Right forelimb (tissue), 1 donor: ENCODE results near the gene RAB3A.
A peak's percentile ranks its signal among the peaks of the same experiment; 100 is the strongest.

ENCODE experiments used
- DNase-seq: peaks from one replicate; pipeline ENCODE4 v3.0.0-alpha.2; 2018

The RAB3A gene, protein sequence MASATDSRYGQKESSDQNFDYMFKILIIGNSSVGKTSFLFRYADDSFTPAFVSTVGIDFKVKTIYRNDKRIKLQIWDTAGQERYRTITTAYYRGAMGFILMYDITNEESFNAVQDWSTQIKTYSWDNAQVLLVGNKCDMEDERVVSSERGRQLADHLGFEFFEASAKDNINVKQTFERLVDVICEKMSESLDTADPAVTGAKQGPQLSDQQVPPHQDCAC

DNA sequence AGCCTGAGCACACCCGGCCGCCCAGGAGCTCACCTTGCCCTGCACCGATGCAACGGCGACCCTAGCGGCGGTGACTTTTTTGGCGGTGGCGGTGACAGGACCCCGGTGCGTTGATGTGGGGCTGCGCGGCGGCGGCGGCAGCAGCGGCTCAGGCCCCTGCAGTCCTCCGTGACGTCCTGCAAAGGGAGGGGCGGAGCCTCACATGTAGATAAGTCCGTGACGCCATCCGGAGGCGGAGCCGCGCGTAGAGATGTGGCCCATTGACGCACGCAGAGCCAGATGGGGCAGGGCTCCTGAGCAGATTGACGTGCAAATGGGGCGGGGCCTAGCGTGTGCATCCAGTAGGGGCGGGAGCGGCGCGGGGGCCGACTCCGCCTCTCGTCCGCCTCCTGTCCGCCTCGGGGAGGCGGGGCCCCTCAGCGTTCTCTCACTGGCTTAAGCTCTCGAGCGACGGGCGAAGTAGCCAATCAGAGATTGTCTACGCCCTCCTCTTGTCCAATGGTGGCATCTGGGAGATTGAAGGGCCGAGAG is at the start of gene RAB3A:
TSS of gene RAB3A (minus strand) at position 180 of the 531 bp plus-strand sequence. CDS start 1,302 bp downstream, outside the sequence.
- peak; percentile 99 for DNase-seq

DNA sequence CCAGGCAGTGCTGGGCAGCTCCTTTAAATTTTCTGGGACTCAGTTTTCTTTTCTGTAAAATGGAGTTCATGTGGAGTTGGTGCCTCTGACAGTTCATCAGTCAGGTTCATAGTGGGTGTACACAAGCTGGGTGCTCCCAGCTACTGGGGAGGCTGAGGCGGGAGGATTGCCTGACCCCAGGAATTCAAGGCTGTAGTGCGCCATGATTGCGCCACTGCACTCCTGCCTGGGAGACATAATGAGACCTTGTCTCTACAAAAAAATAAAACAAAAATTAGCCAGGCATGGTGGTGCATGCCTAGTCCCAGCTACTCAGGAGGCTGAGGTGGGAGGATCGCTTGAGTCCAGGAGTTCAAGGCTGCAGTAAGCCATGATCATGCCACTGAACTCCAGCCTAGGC is 49.3 kb upstream of the RAB3A start:
- DNase-seq = no peak

DNA sequence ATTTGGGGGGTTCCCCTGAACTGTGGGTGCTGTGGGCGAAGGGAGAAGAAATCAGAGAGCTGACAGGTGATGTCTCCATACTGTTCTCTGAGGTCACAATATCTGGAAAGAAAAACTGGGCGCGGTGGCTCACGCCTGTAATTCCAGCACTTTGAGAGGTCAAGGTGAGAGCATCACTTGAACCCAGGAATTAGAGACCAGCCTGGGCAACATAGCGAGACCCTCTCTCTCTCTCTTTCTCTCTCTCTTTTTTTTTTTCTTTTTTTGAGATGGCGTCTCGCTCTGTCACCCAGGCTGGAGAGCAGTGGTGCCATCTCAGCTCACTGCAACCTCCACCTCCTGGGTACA is 48.5 kb upstream of the RAB3A start:
- no peak for DNase-seq

DNA sequence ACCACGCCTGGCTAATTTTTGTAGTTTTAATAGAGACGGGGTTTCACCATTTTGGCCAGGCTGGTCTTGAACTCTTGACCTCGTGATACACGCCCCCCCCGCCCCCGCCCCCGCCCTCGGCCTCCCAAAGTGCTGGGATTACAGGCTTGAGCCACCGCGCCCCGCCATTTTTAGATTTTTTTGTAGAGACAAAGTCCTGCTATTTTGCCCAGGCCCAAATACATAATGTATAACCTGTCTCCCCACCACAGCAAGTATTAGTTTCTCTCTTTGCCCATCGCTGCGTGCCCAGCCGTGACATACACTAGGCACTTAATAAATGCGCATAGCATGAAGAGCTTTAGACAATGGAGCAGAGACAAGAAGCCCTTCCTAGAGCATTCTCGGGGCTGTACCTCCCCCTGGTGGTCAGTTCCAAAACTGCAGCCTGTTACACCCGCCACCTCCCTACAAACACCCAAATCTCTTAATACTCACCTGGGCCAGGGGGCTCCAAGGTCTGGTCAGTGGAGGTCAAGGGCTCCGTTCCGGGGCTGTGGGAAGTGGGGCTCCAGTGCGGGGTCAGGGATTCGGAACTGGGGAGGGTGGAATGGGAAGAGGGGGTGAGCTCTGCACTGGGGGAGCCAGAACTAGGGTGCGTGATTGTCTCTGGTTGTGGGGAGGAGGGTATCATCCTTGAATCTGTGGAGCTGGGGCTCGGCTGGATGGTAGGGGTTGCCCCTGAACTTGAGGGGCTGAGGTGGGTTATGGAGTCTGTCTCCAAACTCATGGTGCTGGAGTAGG is 47.9 kb upstream of the RAB3A start:
- peak; percentile 88 for DNase-seq

DNA sequence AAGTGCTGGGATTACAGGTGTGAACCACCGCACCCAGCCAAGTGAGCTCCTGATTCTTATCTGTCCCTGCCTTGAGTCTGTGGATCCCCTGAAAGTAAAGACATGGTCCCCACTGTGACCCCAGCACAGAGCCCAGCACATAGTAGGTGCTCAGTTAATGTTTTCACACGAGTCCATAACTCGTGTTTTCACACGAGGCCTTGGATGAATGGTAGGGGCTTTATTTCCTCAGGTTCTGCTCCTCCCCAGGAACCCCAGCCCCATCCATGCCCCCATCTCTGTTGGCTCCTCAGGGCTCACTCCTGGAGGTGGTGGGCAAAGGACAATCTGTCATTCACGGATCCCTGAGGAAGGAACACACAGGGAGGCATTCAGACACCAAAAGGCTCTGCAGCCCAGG is 46.0 kb upstream of the RAB3A start:
- no peak for DNase-seq

DNA sequence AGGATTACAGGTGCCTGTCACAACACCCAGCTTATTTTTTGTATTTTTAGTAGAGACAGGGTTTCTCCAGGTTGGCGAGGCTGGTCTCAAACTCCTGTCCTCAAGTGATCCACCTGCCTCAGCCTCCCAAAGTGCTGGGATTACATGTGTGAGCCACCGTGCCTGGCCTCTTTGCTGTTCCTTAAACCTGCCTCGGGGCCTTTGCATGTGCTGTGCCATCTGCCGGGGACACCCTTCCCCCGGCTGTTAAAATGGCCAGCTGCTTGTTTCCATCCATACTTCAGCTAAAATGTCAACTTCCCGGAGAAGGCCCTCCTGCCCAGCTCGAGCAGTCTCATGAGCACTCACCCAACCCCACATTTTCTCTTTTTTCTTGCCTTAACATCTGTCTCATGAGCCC is 41.5 kb upstream of the RAB3A start:
- no peak for DNase-seq

DNA sequence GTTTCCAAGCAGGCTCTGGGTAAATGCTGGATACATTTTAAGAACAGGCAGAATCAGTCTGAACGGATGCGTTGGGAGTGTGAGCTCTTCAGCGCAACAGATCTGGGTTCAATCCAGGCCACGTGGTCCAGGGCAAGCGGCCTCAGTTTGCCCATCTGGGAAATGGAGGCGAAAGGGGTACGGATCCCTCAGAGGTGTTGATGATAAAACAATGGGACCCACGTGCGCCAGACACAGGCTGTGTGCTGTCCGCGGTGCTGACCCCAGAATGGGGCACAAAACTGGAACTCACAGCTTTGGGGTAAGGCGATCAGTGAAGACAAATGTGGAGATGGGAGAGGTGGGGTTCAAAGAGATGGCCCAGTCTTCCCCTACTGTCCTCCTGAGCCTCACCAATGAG is 35.5 kb upstream of the RAB3A start:
- no peak for DNase-seq

DNA sequence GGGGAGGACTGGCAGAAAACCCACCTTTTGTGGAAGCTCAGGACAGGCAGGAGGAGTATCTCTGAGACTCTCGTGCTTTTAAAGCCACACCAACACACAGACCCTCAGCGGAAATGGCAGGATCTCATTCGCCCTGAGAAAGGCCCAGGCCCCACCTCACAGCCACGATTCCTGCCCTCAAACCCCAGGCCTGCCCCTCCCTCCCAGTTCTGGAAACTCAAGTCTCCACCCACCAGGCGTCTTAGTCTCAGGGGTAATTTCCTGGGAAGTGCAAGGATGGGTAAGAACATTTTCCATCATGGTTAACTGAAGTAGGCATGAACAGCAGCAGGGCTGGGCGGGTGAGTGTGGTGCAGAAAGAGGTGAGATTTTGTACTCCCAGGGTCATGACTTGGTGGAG is 30.4 kb upstream of the RAB3A start:
- DNase-seq = no peak

DNA sequence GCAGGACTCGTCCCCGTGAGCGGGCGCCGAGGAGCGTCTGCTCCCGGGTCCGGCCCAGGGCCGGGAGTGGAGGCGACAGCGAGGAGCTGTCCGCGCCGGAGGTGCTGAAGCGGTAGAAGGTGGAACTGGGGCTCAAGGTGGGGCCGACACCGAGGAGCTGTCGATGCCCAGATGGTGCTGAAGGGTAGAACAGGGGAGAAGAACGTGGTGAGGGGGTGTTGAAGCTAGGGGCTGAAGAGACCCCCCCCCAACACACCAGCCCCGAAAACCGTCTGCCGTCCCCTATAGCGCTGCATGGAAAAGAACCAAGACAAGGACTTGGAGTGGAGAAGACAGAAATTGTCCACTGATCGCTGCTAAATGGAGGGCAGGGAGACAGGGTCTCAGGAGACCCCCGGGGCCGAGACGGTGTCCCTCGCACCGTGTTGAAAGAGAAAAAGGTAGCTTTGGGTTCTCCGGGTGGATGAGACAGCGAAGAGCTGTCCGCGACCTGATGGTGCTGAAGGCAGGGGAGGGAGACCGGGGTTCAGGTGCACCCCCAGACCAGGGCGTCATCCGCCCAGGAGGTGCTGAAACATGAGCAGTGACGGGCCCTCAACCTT is 29.5 kb upstream of the RAB3A start:
- no peak for DNase-seq

DNA sequence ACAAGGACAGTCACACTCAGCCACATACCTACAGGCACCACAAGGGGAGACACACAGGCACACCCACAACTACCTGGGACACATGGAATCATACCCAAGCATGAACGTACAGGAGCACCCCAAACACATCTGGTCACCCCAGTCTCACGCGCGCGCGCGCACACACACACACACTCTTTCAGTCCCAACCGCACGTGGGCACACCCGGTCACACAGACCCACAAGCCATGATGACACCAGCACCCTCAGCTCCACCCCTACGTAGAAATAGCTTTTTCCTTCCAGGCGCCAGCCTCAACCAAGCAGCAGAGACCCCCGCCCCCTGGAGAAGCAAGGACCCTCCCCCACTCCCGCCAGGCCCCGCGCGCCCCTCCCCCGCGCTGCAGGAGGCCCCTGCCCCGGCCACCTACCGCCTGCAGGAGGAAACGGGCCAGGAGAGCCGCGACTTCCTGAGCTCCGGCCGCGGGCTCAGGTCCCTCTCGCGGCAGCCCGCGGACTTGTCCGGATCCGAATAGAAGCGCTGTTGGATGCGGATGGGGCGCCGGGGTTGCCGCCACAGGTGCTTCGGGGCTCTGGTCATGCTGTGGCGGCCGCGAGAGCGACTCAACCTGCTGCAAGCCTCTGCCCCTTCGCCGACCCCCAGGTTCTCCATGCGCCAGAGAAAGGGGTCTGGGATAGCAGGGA is 28.8 kb upstream of the RAB3A start:
- no peak for DNase-seq

DNA sequence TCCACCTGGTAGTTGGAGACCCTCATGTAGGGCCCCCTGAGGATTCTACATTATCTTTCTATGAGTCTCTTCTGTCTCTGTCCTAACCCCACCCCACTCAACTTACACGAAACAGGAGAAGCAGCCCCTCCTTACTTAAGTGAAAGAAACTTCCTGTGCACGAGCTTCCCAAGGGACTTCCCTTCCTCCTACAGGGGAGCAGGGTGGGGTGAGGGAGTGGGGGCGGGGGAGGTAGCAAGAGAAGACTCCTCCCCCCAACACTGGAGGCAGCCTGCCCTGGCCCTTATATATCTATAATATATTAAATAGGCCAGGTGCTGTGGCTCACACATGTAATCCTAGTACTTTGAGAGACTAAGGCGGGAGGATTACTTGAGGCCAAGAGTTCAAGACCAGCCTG is 27.9 kb upstream of the RAB3A start:
- no peak for DNase-seq

DNA sequence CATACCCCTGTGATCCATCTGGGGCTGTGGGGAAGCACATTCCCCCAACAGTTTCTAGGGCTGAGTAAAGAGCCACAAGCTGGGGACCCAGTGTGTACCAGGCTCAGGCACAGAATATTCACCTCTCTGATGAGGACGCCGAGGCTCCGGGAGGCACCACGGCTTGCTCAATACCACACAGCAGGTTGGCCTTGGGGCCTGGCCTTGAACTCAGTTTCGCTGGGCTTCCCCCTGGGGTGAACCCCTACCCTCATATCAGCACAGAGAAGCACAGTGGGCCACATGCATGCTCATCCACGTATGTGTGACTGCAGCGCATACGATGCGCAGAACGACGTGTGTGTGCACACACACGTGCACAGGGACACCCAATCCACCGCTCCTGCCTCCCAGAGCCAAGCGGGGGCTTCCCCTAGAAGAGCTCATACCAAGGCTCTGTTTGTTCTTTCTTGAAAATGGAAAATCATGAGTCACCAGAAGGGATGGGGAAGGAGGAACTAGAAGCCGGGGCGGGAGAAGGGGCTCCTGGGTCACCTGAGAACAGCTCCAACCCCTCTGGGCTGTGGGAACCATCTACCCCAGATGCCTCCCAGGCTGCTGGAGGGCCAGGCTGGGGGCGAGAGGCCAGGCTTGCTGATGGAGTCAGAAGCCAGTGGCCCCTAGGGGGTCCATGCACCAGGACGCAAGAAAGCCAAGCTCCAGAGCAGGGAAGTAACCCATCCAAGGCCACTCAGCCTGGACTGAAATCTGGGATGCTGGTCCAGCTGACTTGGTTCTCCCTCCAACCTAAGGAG is 27.3 kb upstream of the RAB3A start:
- no peak for DNase-seq

DNA sequence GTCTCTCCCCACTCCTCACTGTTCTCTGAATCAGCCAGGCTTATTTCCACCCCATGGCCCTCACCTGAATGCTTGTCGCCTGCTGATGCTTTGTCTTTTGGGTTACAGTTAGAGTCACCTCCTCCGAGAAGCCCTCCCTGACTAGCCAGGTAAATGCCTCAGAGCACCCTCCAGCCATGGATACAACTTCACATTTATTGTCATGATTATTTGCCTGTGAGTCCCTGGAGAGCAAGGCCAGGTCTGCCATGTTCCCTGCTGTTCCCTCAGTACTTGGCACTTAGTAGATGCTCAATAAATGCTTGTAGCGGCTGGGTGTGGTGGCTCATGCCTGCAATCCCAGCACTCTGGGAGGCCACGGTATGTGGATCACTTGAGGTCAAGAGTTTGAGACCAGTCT is 26.1 kb upstream of the RAB3A start:
- DNase-seq = no peak

DNA sequence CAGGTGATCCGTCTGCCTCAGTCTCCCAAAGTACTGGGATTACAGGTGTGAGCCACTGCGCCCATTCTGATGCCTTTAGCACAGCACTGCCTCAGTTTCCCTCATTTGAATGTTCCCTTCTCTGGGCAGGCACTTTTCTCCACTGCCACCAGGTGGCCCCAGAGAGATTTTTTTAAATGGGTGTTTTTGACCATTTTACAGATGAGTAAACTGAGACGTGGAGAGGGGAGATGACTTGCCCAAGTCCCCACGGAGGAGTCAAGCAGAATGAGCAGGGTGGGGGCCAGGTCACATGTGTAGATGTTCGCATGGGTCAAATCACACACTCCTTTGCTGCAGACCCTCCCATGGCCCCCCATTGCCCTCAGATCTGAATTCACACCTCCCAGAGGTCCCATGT is 25.6 kb upstream of the RAB3A start:
- no peak for DNase-seq

DNA sequence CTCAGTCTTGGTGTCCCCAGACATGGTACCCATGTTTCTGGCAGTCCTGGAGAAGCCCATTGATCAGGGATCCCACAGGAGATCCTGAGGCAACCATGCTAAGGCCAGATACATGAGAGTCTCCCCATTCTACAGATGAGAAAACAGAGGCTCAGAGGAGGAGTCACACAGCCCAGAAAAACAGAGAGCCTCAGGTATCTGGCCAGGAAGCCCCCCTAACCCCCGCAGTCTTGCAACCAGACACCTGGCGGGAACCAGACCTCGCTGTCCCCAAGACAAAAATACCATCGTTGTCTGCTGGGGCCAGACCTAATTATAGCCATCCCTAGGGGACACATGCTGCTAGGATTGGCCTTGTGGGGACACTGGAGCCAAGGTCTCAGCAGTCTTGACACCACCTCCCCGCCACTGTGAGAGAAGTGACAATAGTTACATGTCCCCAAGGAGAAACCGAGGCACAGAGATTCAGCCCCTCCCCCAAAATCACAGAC is 24.0 kb upstream of the RAB3A start:
- no peak for DNase-seq

DNA sequence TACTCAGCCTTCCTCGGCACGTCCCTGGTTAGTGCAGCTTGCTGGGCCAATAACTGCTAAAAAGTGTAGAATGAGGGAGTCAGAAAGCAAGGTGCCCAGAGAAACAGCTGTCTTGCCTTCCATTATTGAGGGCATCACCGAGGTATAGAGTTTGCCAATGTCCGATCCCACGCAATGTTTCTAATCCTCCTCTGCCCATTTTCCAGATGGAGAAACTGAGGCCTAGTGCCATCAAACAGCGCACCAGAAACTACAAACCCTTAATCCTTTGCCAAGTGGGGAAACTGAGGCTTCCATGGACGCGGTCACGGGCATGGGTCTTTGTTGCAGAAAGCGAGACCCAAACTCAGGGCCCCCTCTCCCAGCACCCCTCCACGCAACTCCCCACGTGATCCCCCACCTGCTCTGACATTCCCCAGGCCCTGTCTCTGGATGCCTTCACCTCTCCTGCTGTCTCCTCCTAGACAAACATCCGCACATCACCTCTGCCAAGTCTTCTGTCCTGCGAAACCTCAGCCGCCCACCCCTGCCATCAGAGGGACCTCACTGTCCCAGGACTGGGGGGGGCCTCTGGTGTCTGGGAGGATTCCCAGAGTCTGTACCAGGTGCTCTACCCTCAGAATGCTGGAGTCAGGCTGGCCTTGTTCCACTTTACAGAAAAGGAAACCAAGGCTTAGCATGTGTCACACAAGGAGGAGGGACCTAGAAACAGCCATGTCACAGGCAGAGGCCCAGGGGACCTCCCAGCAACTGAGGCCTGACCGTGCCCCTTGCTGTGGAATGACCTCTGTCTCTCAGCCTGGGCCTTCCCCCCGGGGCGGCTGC is 23.3 kb upstream of the RAB3A start:
- DNase-seq = no peak

DNA sequence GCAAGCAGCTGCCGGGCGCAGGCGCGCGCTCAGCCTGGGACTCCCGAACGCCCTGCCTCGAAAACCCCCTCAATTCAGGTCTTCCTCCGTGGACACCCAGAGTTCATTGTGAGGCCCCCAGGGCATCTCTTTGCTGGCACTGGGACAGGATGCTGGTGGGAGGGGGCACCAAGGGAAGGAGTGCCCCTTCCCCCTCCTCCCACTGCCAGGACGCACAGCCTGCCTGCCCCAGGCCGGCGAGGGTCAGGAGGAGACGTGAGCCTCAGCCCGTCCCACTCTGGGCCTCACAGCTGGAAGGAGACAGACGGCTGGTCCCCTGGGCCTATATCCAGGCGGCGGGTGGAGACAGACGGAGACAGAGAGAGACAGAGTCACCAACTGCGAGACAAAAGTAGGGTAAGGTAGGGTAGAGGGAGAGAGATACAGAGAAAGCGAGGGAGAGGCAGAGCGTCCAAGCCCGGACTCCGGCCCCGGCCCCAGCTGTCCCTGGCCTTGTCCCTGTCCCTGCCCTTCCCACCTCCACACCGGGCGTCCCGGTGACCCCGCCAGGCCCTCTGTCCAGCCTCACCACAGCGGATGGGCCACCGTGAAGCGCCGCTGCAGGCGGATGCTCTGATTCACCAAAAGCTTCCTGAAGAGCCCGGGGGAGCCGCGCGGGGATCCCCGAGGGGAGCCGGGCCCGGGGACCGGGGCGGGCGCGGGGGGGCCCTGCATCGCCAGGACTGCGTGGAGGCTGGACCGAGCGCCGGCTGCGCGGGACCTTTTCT is 22.0 kb upstream of the RAB3A start, which contains the start of gene PDE4C:
TSS of gene PDE4C (minus strand) at position 737 of the 767 bp plus-strand sequence. CDS start at position 714, 23 bp downstream.
- no peak for DNase-seq

DNA sequence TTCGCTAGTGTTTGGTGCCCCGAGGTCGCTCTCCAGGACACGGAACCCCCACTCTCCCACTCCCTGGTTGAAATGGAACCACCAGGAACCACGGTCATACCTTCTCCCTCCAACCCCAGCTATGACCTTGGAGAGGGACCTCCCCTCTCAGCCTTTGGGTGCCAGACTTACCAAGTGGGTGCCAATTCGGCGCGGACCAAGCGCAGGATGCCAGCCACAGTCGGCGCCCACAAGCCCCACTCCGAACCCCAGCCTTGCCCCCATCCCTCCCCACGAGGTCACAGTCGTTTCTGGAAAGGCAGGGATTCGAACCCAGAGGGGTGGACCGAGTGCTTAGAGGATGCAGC is 21.5 kb upstream of the RAB3A start:
- no peak for DNase-seq

DNA sequence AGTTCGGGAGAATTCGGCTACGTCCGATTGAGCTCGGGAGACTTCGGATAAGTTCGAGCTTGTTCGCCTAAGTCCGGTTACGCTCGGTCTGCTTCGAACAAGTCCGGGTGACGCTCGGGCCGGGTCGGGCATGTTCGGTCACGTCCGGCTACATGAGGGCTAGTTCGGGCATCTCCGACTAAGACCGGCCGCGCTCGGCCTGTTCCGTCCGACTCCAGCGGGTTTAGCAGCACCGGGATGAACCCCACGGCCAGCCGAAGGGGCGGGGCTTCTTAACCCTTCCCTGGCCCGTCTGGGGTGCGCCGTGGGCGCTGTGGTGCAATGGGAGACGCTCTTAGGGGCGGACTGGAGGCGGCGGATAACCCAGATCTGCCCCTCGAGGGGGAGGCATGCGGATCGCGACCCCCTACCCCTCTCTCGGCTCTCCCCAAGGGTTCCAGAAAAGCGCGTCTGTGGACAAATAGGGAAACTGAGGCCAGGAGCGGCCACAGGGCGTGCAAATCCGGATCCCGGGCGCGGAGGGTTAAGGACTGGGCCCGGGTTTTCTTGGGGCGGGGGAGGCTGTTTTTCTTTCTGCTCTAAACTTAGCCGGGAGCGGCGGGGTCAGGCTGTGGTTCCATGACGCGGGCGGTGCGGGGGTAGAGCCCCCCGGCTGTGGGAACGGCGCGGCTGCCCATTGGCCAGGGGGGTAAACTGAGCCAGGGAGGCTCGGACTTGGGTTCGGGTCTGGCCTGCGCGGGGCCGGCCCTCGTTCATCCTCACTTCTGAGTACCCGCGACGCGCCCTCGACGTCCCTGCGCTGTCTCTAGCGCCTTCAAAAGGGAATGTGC is 20.9 kb upstream of the RAB3A start:
- peak; percentile 98 for DNase-seq
